Karpas-422 (cell line): ENCODE data around the gene ARHGAP19. TPM values are rescaled to one million over a fixed set of nuclear protein-coding genes. Genes with fewer than 3 reads are reported as not detected.

Experiments used
- DNase-seq: peaks from one replicate; pipeline ENCODE4 v3.0.0-alpha.2; 2015
- H2AFZ ChIP-seq: fragments of 200-600 bp; sonication (generic); 2 replicates; pipeline ENCODE4 v1.6.1; 2014; ENCODE audit warnings: antibody characterized with exemption, low read length, mixed read lengths
- H3K27ac ChIP-seq: fragments of 200-600 bp; sonication (generic); 2 replicates; pipeline ENCODE4 v1.5.1; 2014; ENCODE audit warnings: mild to moderate bottlenecking, low read length, moderate library complexity
- H3K27me3 ChIP-seq: fragments of 200-600 bp; sonication (generic); 2 replicates; pipeline ENCODE4 v1.6.1; 2014; ENCODE audit warnings: low read length, mixed read lengths
- H3K36me3 ChIP-seq: fragments of 200-600 bp; sonication (generic); 2 replicates; pipeline ENCODE4 v1.6.1; 2014; ENCODE audit warnings: low read length, mixed read lengths; ENCODE audit not compliant: insufficient read depth
- H3K4me1 ChIP-seq: fragments of 200-600 bp; sonication (generic); 2 replicates; pipeline ENCODE4 v1.6.1; 2014; ENCODE audit warnings: mild to moderate bottlenecking, low read length, mixed read lengths
- H3K4me2 ChIP-seq: fragments of 200-600 bp; sonication (generic); 2 replicates; pipeline ENCODE4 v1.6.1; 2014; ENCODE audit warnings: low read length, low read depth, mild to moderate bottlenecking; ENCODE audit not compliant: poor library complexity, severe bottlenecking
- H3K4me3 ChIP-seq: fragments of 200-600 bp; sonication (generic); 2 replicates; pipeline ENCODE4 v1.5.1; 2014; ENCODE audit warnings: mild to moderate bottlenecking, antibody characterized with exemption, low read length, mixed read lengths
- H3K79me2 ChIP-seq: fragments of 200-600 bp; sonication (generic); 2 replicates; pipeline ENCODE4 v1.6.1; 2014; ENCODE audit warnings: mild to moderate bottlenecking, low read length, mixed read lengths
- H3K9ac ChIP-seq: fragments of 200-600 bp; sonication (generic); 2 replicates; pipeline ENCODE4 v1.6.0; 2014; ENCODE audit warnings: low read length
- H3K9me2 ChIP-seq: fragments of 200-600 bp; sonication (generic), shearing (Covaris generic); replicated peaks from 2 replicates; pipeline ENCODE4 v1.6.0; 2014; ENCODE audit warnings: mild to moderate bottlenecking, low read length, moderate library complexity; ENCODE audit not compliant: insufficient read depth
- H3K9me3 ChIP-seq: fragments of 300-700, 200-600 bp; sonication (generic); 2 replicates; pipeline ENCODE4 v1.6.1; 2014; ENCODE audit warnings: low read length, mixed read lengths
- H4K20me1 ChIP-seq: fragments of 200-600 bp; sonication (generic); 2 replicates; pipeline ENCODE4 v1.6.1; 2014; ENCODE audit warnings: mild to moderate bottlenecking, antibody characterized with exemption, low read length, low read depth; ENCODE audit not compliant: insufficient read depth
- small RNA-seq: library from RNA; depleted of rRNA; stranded (forward); fragments of <200 nt; gene quantifications from one replicate; pipeline ENCODE3, GENCODE V24; 2014
- total RNA-seq: library from RNA; depleted of rRNA; stranded (reverse); fragments of >200 nt; shearing (Covaris generic); gene quantifications from 2 replicates; pipeline ENCODE4 v1.2.3, GENCODE V29; 2014; ENCODE audit warnings: low replicate concordance; rRNA removed

Gene ARHGAP19
- total RNA-seq, 1 experiment from 2014 or later = 10.4 TPM

GRCh38 chr10:97175586-97175985, 116.9 kb downstream of the ARHGAP19 start:
- Histone ChIP-seq H4K20me1 (no peaks in the 10 kb centered on the region), H2AFZ (no peak overlapping the region), H3K9me3 (no peaks in the 10 kb centered on the region), H3K4me1 (no peaks in the 10 kb centered on the region), H3K4me2 (no peak overlapping the region), H3K27me3 (no peaks in the 10 kb centered on the region), H3K9me2 (no peaks in the 10 kb centered on the region), H3K79me2 (no peaks in the 10 kb centered on the region), H3K4me3 (no peak overlapping the region), H3K9ac (no peak overlapping the region), H3K36me3 (no peaks in the 10 kb centered on the region), H3K27ac (no peak overlapping the region)
- no peak for DNase-seq

DNA sequence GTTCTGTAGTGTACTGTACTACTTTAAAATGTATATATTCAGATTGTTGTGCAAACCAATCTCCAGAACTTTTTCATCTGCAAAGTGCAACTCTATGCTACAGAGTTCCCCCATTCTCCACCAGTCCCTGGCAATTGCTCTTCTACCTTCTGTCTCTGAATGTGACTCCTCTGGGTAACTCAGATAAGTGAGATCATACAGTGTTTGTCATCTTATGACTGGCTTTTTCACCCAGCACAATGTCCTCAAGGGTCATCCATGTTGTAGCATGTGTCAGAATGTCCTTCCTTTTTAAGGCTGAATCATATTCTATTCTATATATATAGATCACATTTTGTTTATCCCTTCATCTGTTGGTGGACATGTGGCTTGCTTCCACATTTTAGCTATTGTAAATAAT, 117.5 kb downstream of the ARHGAP19 start:
- Histone ChIP-seq H3K4me1 (no peaks in the 10 kb centered on the region), H3K27me3 (no peaks in the 10 kb centered on the region), H3K79me2 (no peaks in the 10 kb centered on the region), H3K9ac (no peak overlapping the region), H4K20me1 (no peaks in the 10 kb centered on the region), H2AFZ (no peak overlapping the region), H3K36me3 (no peaks in the 10 kb centered on the region), H3K27ac (no peak overlapping the region), H3K9me2 (no peaks in the 10 kb centered on the region), H3K9me3 (no peaks in the 10 kb centered on the region), H3K4me3 (no peak overlapping the region), H3K4me2 (no peak overlapping the region)
- no peak for DNase-seq

DNA sequence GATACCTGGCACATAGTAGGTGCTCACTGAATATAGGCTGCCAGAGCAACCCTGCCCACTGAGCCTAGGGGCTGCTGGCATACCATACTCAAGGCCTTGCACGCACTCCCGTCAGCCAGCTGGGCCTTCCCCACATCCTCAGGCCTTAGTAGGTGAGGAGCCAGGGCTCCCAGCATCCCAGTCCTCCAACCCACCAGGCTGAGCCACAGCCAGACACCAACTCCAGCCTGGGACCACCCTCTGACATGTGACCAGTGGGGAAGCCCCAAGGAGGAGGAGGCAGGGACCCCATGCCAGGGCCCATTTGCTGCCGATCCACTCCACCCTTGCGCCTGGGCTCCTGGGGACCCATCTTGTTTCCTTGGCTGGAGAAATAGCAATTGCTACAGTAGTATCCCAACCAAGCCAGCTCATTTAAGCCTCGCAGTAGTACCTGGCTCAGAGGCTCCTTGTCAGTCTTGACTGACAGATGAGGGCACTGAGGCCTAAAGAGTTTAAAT, 118.1 kb downstream of the ARHGAP19 start:
- Histone ChIP-seq H3K4me1 (no peaks in the 10 kb centered on the region), H3K4me3 (no peak overlapping the region), H3K27me3 (no peaks in the 10 kb centered on the region), H2AFZ (no peak overlapping the region), H3K9me2 (no peaks in the 10 kb centered on the region), H3K79me2 (no peaks in the 10 kb centered on the region), H3K36me3 (no peaks in the 10 kb centered on the region), H3K9ac (no peak overlapping the region), H4K20me1 (no peaks in the 10 kb centered on the region), H3K4me2 (no peak overlapping the region), H3K27ac (no peak overlapping the region), H3K9me3 (no peaks in the 10 kb centered on the region)
- DNase-seq = no peak

DNA sequence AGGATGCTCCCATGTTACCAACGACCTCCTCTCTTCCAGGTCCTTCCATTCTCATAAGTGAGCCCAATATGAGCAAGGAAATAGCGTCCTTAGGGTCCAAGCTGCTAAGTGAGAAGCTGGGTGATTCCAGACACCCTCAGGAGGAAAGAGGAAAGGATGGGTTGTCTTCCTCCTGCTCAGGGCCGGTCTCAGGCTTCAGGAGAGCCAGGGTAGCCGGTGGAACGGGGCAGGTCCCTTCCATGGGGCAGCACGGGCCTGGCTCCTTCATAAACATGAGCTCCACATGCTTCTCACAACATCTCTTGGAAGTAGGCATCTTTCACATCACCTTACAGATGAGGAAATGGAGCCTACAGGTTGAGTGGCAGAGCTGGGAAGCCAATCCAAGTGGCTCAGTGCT, 119.4 kb downstream of the ARHGAP19 start:
- DNase-seq = no peak
- no peaks in the 10 kb centered on the region for H3K4me1 ChIP-seq
- no peaks in the 10 kb centered on the region for H3K9me2 ChIP-seq
- H3K27me3 ChIP-seq = no peaks in the 10 kb centered on the region
- H3K4me3 ChIP-seq = no peak overlapping the region
- no peaks in the 10 kb centered on the region for H4K20me1 ChIP-seq
- no peaks in the 10 kb centered on the region for H3K36me3 ChIP-seq
- no peak overlapping the region for H3K9ac ChIP-seq
- H3K79me2 ChIP-seq = no peaks in the 10 kb centered on the region
- no peaks in the 10 kb centered on the region for H3K9me3 ChIP-seq
- no peak overlapping the region for H3K27ac ChIP-seq
- H3K4me2 ChIP-seq = no peak overlapping the region
- H2AFZ ChIP-seq = no peak overlapping the region

Small RNAs within 50 kb of the gene (small RNA-seq; reads per million reads assigned to genes)
- gene RF00017 = not detected

Other genes with a start within 250 kb of the ARHGAP19 start
- gene SLIT1, start 106.7 kb downstream of the ARHGAP19 start, total RNA-seq = 1.0 and 2.2 TPM in 2 replicates
- 2.5 and 3.6 TPM in 2 replicates for gene FRAT1, start 26.6 kb upstream of the ARHGAP19 start, total RNA-seq
- gene FRAT2, start 42.1 kb upstream of the ARHGAP19 start, total RNA-seq = 8.3 and 12.0 TPM in 2 replicates
- gene RRP12, start 108.7 kb upstream of the ARHGAP19 start, total RNA-seq = 16.2 and 16.5 TPM in 2 replicates
- gene PGAM1, start 133.6 kb upstream of the ARHGAP19 start, total RNA-seq = 234 and 237 TPM in 2 replicates
- 30.8 and 47.1 TPM in 2 replicates for gene EXOSC1, start 153.4 kb upstream of the ARHGAP19 start, total RNA-seq
- 16.3 and 25.5 TPM in 2 replicates for gene ZDHHC16, start 153.5 kb upstream of the ARHGAP19 start, total RNA-seq
- gene MMS19, start 205.8 kb upstream of the ARHGAP19 start, total RNA-seq = 45.2 and 56.0 TPM in 2 replicates
- gene UBTD1, start 206.3 kb upstream of the ARHGAP19 start, total RNA-seq = 0.11 and 0.72 TPM in 2 replicates